Right atrium auricular region (tissue), 2 donors: ENCODE measurements around the gene TAF11L7. TPM values are rescaled to one million over a fixed set of nuclear protein-coding genes. Genes with fewer than 3 reads are reported as not detected.
"Not testable (repeated sequence)": the region's sequence is repeated elsewhere in the genome, so short reads cannot be mapped to it uniquely, and the experiment has no call there.

Experiments used
- DNase-seq: peaks from one replicate; pipeline ENCODE4 v3.0.0-alpha.2; 2019; ENCODE audit warnings: low spot score
- H3K27ac ChIP-seq, 2 donors: fragments of 200-600 bp; sonication (generic); 1 replicate in 1 of 2; 2 replicates in 1 of 2; pipeline ENCODE4 v1.5.1; 2016 to 2019
- H3K27me3 ChIP-seq, 2 donors: fragments of 200-600 bp; sonication (generic); one replicate each; pipeline versions ENCODE4 v1.5.1 to v1.6.0; 2017 to 2019
- H3K36me3 ChIP-seq: fragments of 200-600 bp; sonication (generic); one replicate; pipeline ENCODE4 v1.5.1; 2016
- H3K4me1 ChIP-seq, 2 donors: fragments of 200-600 bp; sonication (generic); one replicate each; pipeline versions ENCODE4 v1.5.1 to v1.6.0; 2017 to 2019
- H3K4me3 ChIP-seq, 2 donors: fragments of 200-600 bp; sonication (generic); 1 replicate in 1 of 2; 2 replicates in 1 of 2; pipeline ENCODE4 v1.5.1; 2017 to 2019; ENCODE audit warnings: mild to moderate bottlenecking in 1 of 2, moderate library complexity in 1 of 2
- H3K9me3 ChIP-seq, 2 donors: fragments of 200-600 bp; sonication (generic); one replicate each; pipeline ENCODE4 v1.5.1; 2019
- CTCF ChIP-seq, 2 donors: fragments of 200-600 bp; sonication (generic); IDR thresholded peaks; one replicate each; pipeline ENCODE4 v1.5.1; 2019; ENCODE audit warnings: antibody characterized with exemption in 2 of 2
- total RNA-seq, 2 donors: library from RNA; depleted of rRNA; stranded (reverse); fragments of >200 nt; gene quantifications; one replicate each; pipeline ENCODE4 v1.1.0, GENCODE V29; 2016

TAF11L7 gene
- total RNA-seq: not detected

- H3K4me1 ChIP-seq, H3K36me3 ChIP-seq, H3K27me3 ChIP-seq, H3K4me3 ChIP-seq, H3K9me3 ChIP-seq, H3K27ac ChIP-seq, DNase-seq: not testable (repeated sequence)
Measured at GRCh38 chr5:17585658-17586057, at the start of gene TAF11L7. Gene TAF11L7 (minus strand): TSS chr5:17585758.

- no peak for DNase-seq
- no peak within 1 kb of the TSS for H3K27ac ChIP-seq
- H3K4me3 ChIP-seq: no peak within 1 kb of the TSS
- no peak for TF ChIP-seq CTCF (IDR thresholded peaks at IDR 0.05)
- no peaks in the 10 kb centered on the region for H3K4me1 ChIP-seq
- no peaks in the 10 kb centered on the region for H3K9me3 ChIP-seq
- H3K36me3 ChIP-seq: no peaks in the 10 kb centered on the region
- no peaks in the 10 kb centered on the region for H3K27me3 ChIP-seq
Measured at GRCh38 chr5:17634160-17634559, 48.6 kb upstream of the TAF11L7 start, which contains the start of gene TAF11L14. Gene TAF11L14 (plus strand): TSS chr5:17634460.

GRCh38 chr5:17631788-17632187, 46.2 kb upstream of the TAF11L7 start, which contains the start of gene TAF11L13:
Gene TAF11L13 (plus strand): TSS chr5:17632088.
- not testable (repeated sequence) for H3K27me3 ChIP-seq, H3K4me1 ChIP-seq, H3K9me3 ChIP-seq, DNase-seq, H3K36me3 ChIP-seq, H3K27ac ChIP-seq, H3K4me3 ChIP-seq

GRCh38 chr5:17625686-17626085, 40.1 kb upstream of the TAF11L7 start:
- Histone ChIP-seq H3K4me1 (no peaks in the 10 kb centered on the region), H3K4me3 (no peak overlapping the region), H3K27me3 (no peaks in the 10 kb centered on the region), H3K36me3 (no peaks in the 10 kb centered on the region), H3K9me3 (no peaks in the 10 kb centered on the region), H3K27ac (no peak overlapping the region)
- no peak for TF ChIP-seq CTCF (IDR thresholded peaks at IDR 0.05)
- DNase-seq: no peak

- no peak for DNase-seq
- Histone ChIP-seq H3K27me3 (no peaks in the 10 kb centered on the region), H3K4me1 (no peaks in the 10 kb centered on the region), H3K27ac (no peak overlapping the region), H3K4me3 (no peak overlapping the region), H3K9me3 (no peaks in the 10 kb centered on the region), H3K36me3 (no peaks in the 10 kb centered on the region)
- no peak for TF ChIP-seq CTCF (IDR thresholded peaks at IDR 0.05)
Measured at GRCh38 chr5:17620627-17621026, 35.1 kb upstream of the TAF11L7 start.

- Histone ChIP-seq H3K4me3 (no peak overlapping the region), H3K27me3 (no peaks in the 10 kb centered on the region), H3K36me3 (no peaks in the 10 kb centered on the region), H3K27ac (no peak overlapping the region), H3K9me3 (no peaks in the 10 kb centered on the region), H3K4me1 (no peaks in the 10 kb centered on the region)
- no peak for DNase-seq
- TF ChIP-seq CTCF (IDR thresholded peaks at IDR 0.05): no peak
Measured at GRCh38 chr5:17619354-17619753, 33.8 kb upstream of the TAF11L7 start.

GRCh38 chr5:17614872-17615605, 29.5 kb upstream of the TAF11L7 start:
- Histone ChIP-seq H3K27me3 (no peaks in the 10 kb centered on the region), H3K4me1 (no peaks in the 10 kb centered on the region), H3K4me3 (no peak overlapping the region), H3K36me3 (no peaks in the 10 kb centered on the region), H3K9me3 (no peaks in the 10 kb centered on the region), H3K27ac (no peak overlapping the region)
- TF ChIP-seq CTCF (IDR thresholded peaks at IDR 0.05): no peak
- no peak for DNase-seq

- not testable (repeated sequence) for H3K36me3 ChIP-seq, H3K4me1 ChIP-seq, H3K9me3 ChIP-seq, H3K27ac ChIP-seq, H3K27me3 ChIP-seq, H3K4me3 ChIP-seq, DNase-seq
Measured at GRCh38 chr5:17610092-17610491, 24.5 kb upstream of the TAF11L7 start, which contains the start of gene TAF11L12. Gene TAF11L12 (plus strand): TSS chr5:17610392.

GRCh38 chr5:17607461-17607860, 21.9 kb upstream of the TAF11L7 start:
- not testable (repeated sequence) for H3K4me3 ChIP-seq, H3K27ac ChIP-seq, H3K36me3 ChIP-seq

More at GRCh38 chr5:17607461-17607860, 21.9 kb upstream of the TAF11L7 start:
- not testable (repeated sequence) for H3K9me3 ChIP-seq, H3K27me3 ChIP-seq, DNase-seq, H3K4me1 ChIP-seq
